GM12874 (cell line): ENCODE data around the gene CRELD1.

Source experiments
- CTCF ChIP-seq: IDR thresholded peaks from 2 replicates; pipeline ENCODE4 v1.5.1; 2011; ENCODE audit warnings: low read depth, mild to moderate bottlenecking, control low read depth, low read length, moderate library complexity; ENCODE audit not compliant: insufficient read depth

Gene CRELD1

GRCh38 chr3:9912294-9912935, 21.2 kb upstream of the CRELD1 start:
- no peak for TF ChIP-seq CTCF

GRCh38 chr3:9913601-9914000, 20.0 kb upstream of the CRELD1 start:
- no peak for TF ChIP-seq CTCF

GRCh38 chr3:9914011-9914410, 19.6 kb upstream of the CRELD1 start:
- TF ChIP-seq CTCF = no peak

- no peak for TF ChIP-seq CTCF
Measured at GRCh38 chr3:9914559-9915253, 18.9 kb upstream of the CRELD1 start.

- TF ChIP-seq CTCF = peak; percentile 26; the same call in 1 of the 2 replicates
Measured at GRCh38 chr3:9915254-9916141, 18.1 kb upstream of the CRELD1 start.

GRCh38 chr3:9916346-9916733, 17.3 kb upstream of the CRELD1 start:
- TF ChIP-seq CTCF = no peak
